KBM-7 (cell line): Measurements from ENCODE around the gene XPR1.

Experiments used
- DNase-seq: peaks from one replicate; pipeline ENCODE4 v3.0.0-alpha.2; 2015
- in situ Hi-C: fragments of 300-500 bp; cut with MboI; formaldehyde crosslinking; loops from 2 replicates; pipeline ENCODE4 v1.14.3; 2020; ENCODE audit warnings: low sequenced_read_pairs, low pct_unique_long_range_greater_than_20kb, mixed read lengths

XPR1 gene

GRCh38 chr1:180631766-180632325, at the start of gene XPR1:
TSS of gene XPR1 (plus strand) at chr1:180632022. CDS start at chr1:180632202, 180 bp downstream.
- in situ Hi-C loops, result no loop called here

GRCh38 chr1:180584869-180585268, 47.0 kb upstream of the XPR1 start:
- in situ Hi-C loops, result no loop called here
- DNase-seq, result no peak

More at GRCh38 chr1:180631766-180632325, at the start of gene XPR1:
- DNase-seq, result peak; percentile 99

- in situ Hi-C loops, result no loop called here
- DNase-seq, result no peak
These were observed 45.8 kb upstream of the XPR1 start for GRCh38 chr1:180585994-180586359.

- in situ Hi-C loops, result no loop called here
- DNase-seq, result peak; percentile 24
These were observed 45.1 kb upstream of the XPR1 start for GRCh38 chr1:180586671-180587155.

- DNase-seq, result no peak
- in situ Hi-C loops, result no loop called here
These were observed 43.7 kb upstream of the XPR1 start for GRCh38 chr1:180588121-180588520.

GRCh38 chr1:180590889-180591288, 40.9 kb upstream of the XPR1 start:
- in situ Hi-C loops, result no loop called here
- no peak for DNase-seq

GRCh38 chr1:180593382-180593781, 38.4 kb upstream of the XPR1 start:
- in situ Hi-C loops, result no loop called here
- no peak for DNase-seq

GRCh38 chr1:180594723-180595122, 37.1 kb upstream of the XPR1 start:
- DNase-seq, result no peak
- in situ Hi-C loops, result no loop called here

- no peak for DNase-seq
- in situ Hi-C loops, result no loop called here
These were observed 35.9 kb upstream of the XPR1 start for GRCh38 chr1:180595966-180596365.

- in situ Hi-C loops, result no loop called here
These were observed 34.3 kb upstream of the XPR1 start for GRCh38 chr1:180597520-180597919.

GRCh38 chr1:180598333-180598974, 33.4 kb upstream of the XPR1 start:
- no peak for DNase-seq
- in situ Hi-C loops, result no loop called here

More at GRCh38 chr1:180597520-180597919, 34.3 kb upstream of the XPR1 start:
- DNase-seq, result no peak

GRCh38 chr1:180600343-180600742, 31.5 kb upstream of the XPR1 start:
- no peak for DNase-seq
- in situ Hi-C loops, result no loop called here

GRCh38 chr1:180601512-180601911, 30.3 kb upstream of the XPR1 start:
- DNase-seq, result no peak
- in situ Hi-C loops, result no loop called here

GRCh38 chr1:180603223-180603849, 28.5 kb upstream of the XPR1 start:
- in situ Hi-C loops, result no loop called here
- no peak for DNase-seq

- DNase-seq, result no peak
- in situ Hi-C loops, result no loop called here
These were observed 28.0 kb upstream of the XPR1 start for GRCh38 chr1:180603850-180604226.

- no peak for DNase-seq
- in situ Hi-C loops, result no loop called here
These were observed 25.7 kb upstream of the XPR1 start for GRCh38 chr1:180606155-180606554.

- in situ Hi-C loops, result no loop called here
- DNase-seq, result no peak
These were observed 21.9 kb upstream of the XPR1 start for GRCh38 chr1:180609643-180610555.

- in situ Hi-C loops, result no loop called here
- DNase-seq, result no peak
These were observed 21.2 kb upstream of the XPR1 start for GRCh38 chr1:180610556-180611015.
